ENCODE data around the gene HSD3B2.

DNA sequence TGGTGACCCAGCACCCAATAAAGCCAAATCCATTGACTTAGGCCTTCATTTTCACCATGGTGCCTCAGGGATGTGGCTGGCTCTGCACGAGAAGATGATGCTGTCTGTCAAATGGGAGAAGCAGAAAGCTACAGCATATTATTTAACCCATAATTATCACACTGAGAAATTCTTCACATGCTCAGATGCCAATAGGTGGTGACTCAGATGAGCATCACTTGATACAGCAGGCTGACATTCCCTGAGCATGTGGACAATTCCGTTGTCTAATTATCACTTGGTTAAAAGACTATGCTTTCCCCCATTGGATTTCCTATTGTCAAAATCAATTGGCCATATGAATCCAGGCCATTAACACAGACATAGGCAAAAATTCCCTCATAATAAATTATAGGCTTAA is 48.0 kb downstream of the HSD3B2 start:
- TF ChIP-seq POLR2A (IDR thresholded peaks at IDR 0.05) (no peak), POLR2AphosphoS5 (IDR thresholded peaks at IDR 0.05) (no peak)
- TF ChIP-seq, protein P1, sequence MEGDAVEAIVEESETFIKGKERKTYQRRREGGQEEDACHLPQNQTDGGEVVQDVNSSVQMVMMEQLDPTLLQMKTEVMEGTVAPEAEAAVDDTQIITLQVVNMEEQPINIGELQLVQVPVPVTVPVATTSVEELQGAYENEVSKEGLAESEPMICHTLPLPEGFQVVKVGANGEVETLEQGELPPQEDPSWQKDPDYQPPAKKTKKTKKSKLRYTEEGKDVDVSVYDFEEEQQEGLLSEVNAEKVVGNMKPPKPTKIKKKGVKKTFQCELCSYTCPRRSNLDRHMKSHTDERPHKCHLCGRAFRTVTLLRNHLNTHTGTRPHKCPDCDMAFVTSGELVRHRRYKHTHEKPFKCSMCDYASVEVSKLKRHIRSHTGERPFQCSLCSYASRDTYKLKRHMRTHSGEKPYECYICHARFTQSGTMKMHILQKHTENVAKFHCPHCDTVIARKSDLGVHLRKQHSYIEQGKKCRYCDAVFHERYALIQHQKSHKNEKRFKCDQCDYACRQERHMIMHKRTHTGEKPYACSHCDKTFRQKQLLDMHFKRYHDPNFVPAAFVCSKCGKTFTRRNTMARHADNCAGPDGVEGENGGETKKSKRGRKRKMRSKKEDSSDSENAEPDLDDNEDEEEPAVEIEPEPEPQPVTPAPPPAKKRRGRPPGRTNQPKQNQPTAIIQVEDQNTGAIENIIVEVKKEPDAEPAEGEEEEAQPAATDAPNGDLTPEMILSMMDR (IDR thresholded peaks at IDR 0.05), result no peak

All from stomach (tissue), 4 donors.